Astrocyte of the hippocampus (primary cell): ENCODE data around the gene CYP27C1.
"Not testable (repeated sequence)": the region's sequence is repeated elsewhere in the genome, so short reads cannot be mapped to it uniquely, and the experiment has no call there.

Experiments
- DNase-seq: peaks from one replicate; pipeline ENCODE4 v3.0.0; 2011; ENCODE audit warnings: low read depth, low spot score

Gene CYP27C1

GRCh38 chr2:127220102-127220767 lies at the start of gene CYP27C1:
Gene CYP27C1, minus strand, starts transcription at chr2:127220299. Its CDS starts 29 bp downstream, at chr2:127220270.
- peak; percentile 66 for DNase-seq

DNA sequence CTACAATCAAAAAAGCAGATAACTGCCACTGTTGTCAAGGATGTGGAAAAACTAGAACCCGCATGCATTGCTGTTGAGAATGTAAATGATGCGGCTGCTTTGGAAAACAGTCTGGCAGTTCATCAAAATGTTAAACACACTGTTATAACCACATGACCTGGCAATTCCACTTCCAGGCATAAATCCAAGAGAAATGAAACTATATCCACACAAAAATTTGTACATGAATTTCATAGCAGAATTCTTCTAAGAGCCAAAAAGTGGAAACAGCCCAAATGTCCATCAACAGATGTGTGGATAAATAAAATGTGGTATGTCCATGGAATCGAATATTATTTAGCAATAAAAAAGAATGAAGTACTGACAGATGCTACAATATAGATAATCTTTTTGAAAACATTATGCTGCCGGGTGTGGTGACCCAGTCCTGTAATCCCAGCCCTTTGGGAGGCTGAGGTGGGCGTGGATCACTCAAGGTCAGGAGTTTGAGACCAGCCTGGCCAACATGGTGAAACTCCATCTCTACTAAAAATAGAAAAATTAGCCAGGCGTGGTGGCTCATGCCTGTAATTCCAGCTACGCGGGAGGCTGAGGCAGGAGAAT lies 41.8 kb upstream of the CYP27C1 start:
- peak; percentile 25 for DNase-seq

DNA sequence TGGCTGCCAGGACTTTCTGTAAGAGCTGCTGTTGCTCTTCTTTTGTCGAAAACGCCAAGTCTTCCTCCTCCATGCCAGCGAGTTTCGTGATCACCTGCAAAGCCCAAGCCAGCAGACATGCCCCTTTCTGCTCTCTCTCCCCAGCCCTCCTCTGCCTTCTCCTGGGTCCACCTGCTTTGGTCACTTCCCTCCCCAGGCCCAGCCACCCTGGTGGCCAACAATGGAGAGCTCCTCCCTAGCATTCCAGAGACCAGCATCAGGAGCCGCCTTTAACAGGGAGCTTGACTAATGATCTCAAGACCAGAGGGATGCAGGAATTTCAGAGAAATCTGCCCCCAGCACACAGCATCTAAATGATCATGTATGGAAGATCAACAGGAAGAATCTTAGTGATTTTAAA lies 39.3 kb upstream of the CYP27C1 start:
- no peak for DNase-seq

- no peak for DNase-seq
Observed at GRCh38 chr2:127256866-127257265, 36.8 kb upstream of the CYP27C1 start.

DNA sequence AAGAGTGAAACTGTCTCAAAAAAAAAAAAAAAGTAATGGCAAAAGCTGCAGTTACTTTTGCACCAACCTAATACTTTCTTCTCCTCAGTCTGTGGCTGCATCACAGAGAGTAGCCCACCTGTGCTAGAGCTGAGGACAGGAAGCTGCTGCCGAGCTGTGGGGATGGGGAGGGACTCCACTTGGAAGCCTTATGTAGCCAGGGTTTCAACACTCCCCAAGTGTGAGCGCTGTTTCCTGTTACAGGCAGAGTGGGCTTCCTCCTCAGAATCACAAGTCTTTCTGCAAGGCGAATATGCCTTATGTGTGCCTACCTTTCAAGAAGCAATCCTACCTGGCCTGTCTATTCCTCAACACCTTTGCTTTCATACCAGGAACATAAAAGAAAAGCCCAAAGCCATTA lies 36.3 kb upstream of the CYP27C1 start:
- DNase-seq: no peak

- DNase-seq: no peak
Observed at GRCh38 chr2:127255721-127256120, 35.6 kb upstream of the CYP27C1 start.

GRCh38 chr2:127255146-127255545 lies 35.0 kb upstream of the CYP27C1 start:
- no peak for DNase-seq

DNA sequence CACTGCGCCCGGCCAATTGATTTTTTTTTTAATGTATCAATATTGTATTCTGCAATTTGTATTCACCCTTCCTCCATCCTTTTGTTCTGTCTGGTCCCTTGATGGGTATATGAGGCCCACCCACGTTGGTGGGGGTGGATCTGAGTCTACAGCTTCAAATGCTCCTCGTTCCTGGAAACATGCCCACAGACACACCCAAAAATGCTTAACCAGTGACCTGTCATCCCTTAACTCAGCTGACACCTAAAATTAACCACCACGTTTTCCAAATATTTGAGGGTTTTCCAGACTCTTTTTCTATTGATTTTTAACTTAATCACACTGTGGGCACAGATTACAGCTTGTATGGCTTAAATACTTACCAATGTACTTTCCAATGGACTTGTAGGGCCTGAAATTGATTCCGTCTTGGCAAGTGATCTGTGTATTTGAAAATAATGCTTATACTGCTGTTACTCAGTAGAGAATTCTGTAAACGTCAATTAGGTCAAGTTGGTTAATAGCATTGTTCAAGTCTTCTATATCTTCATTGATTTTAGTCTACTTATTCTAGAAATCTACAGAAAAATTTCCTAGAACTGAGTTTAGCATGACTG lies 34.4 kb upstream of the CYP27C1 start:
- peak; percentile 61 for DNase-seq

DNA sequence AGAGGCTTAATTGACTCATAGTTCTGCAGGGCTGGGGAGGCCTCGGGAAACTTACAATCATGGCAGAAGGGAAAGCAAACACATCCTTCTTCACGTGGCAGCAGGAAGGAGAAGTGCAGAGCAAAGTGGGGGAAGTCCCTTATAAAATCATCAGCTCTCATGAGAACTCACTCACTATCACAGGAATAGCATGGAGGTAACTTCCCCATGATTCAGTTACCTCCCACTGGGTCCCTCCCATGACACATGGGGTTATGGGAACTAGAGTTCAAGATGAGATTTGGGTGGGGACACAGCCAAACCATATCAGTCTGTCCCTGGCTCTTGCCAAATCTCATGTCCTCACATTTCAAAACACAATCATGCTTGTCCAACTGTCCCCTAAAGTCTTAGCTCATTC lies 21.1 kb upstream of the CYP27C1 start:
- not testable (repeated sequence) for DNase-seq

DNA sequence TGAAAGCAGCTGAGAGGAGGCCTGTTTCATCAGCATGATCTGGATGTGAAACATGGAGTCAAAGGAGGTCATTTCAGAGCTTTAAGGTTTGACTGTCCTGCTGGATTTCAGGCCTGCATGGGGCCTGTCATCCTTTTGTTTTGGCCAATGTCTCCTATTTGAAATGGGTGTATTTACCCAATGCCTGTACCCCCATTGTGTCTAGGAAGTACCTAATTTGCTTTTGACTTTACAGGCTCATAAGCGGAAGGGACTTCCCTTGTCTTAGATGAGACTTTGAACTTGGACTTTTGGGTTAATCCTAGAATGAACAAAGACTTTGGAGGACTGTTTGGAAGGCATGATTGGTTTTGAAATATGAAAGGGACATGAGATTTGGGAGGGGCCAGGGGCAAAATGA lies 19.3 kb upstream of the CYP27C1 start:
- no peak for DNase-seq

DNA sequence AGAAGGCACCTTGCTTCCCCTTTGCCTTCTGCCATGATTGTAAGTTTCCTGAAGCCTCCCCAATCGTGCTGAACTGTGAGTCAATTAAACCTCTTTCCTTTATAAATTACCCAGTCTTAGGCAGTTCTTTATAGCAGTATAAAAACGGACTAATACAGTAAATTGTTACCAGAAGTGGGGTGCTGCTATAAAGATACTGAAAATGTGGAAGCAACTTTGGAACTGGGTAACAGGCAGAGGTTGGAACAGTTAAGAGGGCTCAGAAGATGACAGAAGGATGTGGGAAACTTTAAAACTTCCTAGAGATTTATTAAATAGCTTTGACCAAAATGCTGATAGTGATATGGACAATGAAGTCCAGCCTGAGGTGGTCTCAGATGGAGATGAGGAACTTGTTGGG lies 17.7 kb upstream of the CYP27C1 start:
- DNase-seq: not testable (repeated sequence)

DNA sequence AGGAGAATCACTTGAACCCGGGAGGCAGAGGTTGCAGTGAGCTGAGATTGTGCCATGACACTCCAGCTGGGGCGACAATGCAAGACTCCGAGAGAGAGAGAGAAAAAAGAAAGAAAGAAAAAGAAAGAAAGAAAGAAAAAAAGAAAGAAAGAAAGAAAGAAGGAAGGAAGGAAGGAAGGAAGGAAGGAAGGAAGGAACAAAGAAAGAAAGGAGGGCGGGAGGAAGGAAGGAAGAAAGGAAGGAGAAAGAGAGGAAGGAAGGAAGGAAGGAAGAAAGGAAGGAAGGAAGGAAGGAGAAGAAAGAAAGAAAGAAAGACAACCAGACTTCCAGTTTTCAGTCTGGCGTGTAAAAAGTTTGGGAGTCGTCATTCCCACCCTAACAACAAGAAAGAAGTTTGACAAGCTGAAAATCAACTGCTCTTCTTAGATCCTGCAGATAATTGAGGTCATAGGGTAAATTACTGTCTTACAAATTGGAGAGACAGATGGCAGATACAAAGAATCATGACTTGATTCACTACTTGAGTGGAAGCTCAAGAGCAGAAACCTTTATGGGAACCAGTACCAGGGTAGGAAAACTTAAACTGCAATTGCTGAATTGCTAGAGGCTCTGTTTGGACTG lies 15.1 kb upstream of the CYP27C1 start:
- DNase-seq: no peak

DNA sequence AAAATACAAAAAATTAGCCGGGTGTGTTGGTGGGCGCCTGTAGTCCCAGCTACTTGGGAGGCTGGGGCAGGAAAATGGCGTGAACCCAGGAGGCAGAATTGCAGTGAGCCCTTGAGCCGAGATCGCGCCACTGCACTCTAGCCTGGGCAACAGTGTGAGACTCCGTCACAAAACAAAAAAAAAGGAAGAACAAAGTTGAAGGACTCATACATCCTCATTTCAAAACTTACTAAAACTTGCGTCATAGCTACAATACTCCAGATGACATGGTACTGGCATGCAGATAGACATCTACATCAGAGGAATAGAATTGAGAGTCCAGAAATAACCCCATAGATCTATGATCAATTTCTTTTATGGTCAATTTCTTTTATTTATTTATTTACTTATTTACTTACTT lies 13.6 kb upstream of the CYP27C1 start:
- no peak for DNase-seq

DNA sequence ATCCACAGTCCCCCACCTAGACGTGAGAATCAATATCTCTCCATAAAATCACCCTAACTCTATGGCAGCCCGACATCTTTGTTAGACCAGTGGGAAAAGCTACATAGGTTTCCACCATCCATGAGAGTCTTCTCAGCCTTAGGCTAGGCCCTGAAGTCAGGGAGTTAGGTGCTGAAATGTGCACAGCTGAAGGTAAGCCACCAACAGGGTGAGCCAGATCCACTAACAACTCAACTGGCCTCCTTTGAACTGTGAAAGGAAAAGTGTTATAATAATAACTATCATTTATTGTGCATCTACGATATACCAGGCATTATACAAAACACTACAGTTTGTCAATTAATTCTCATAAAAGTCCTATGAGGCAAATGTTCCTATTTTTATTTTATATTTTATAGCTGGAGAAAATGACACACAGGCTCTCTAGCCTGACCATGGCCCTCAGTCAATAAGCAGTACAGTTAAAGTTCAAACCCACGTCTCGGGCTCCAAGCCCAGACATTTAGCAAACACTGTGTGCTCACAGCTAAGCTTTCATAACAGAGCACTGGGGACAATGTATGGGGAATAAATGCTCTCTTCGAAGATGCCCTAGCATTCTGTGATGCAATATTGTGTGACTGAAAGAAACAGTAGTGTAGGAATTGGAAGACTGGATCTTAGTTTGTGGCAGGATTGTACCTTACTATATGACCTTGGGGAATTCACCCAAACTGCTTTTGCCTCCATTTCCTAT lies 11.2 kb upstream of the CYP27C1 start:
- no peak for DNase-seq

DNA sequence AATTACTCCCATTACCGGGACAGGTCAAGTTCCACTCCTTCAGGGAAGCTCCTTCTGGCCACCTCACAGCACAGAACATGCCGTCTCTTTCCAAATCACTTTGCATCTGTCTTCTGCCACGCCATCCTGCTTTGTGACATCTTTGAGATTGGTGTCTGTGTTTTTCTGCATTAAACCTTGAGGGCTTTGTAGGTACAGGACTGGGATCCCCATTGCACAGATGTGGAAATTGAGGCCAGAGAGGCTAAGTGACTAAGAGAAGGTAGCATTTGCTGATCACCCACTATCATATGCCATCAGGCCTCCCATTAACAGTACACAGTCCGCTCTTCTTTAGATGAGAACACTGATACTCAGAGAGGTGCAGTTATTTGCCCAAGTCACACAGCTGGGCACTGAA lies 9.5 kb upstream of the CYP27C1 start:
- DNase-seq: no peak

- peak; percentile 68 for DNase-seq
Observed at GRCh38 chr2:127228102-127228501, 8.0 kb upstream of the CYP27C1 start.

DNA sequence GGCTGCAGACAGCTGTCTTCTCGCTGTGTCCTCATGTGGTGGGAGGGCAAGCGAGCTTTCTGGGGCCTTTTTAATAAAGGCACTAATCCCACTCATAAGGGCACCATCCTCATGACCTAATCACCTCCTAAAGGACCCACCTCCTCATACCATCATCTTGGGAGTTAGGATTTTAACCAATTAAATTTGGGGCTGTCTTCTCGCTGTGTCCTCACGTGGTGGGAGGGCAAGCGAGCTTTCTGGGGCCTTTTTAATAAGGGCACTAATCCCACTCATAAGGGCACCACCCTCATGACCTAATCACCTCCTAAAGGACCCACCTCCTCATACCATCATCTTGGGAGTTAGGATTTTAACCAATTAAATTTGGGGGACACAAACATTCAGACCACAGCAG lies 7.2 kb upstream of the CYP27C1 start:
- DNase-seq: not testable (repeated sequence)

GRCh38 chr2:127226520-127227263 lies 6.6 kb upstream of the CYP27C1 start:
- peak; percentile 93 for DNase-seq

DNA sequence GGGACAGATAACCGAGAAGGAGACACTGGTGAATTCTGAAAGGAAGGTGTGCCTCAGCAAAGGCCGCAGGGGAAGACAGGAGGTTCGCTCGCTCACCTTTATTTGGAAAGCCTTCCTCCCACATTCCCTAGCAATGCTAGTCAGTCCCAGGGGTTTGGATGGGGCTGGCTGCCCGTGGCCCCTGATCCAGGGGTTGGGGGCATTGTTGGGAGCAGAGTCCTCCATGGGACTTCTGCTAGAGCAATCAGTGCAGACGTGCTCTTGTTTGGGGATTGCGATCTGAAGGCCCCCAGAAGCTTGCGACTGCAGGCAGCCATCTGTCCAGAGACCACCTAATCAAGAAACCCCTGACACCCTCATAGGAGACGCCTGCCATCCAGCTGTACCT lies 6.0 kb upstream of the CYP27C1 start:
- no peak for DNase-seq

DNA sequence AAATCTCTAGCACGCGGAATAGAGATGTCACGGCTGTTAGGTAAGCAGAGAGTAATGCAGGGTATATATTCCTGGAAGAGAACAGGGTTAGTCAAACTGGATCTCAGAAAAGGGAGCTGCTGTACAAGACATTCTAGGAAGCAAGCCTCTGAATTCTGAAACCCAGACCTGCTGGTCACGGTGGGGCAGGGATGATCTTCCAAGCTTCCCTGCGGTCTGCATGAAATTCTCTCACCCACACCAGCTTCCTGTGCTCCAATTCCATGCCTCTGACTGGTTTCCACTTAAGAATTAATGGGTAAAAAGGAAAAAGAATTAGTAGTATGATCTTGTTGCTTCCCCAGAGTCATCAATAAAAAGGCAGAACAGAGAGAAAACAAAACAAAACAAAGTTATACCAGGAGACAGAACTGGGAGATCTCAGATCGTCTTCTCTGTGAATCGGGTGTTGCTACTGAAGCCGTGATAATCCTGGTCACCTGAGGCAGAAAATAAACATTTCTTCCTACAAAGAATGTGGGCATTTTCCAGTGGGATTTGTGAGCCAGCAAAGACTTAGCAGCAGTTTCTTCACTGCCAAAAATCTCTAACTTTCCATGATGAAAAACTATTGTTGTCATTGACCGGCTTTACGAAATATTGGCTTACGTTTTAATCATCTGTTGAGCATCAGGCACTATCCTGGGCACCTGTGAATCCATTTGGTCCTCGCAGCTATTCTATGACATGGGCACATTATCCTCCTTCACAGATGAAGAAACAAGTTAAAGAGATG lies 5.3 kb upstream of the CYP27C1 start:
- DNase-seq: peak; percentile 65

- DNase-seq: not testable (repeated sequence)
Observed at GRCh38 chr2:127224135-127224534, 4.0 kb upstream of the CYP27C1 start.
